T47D (cell line): ENCODE measurements around the gene SFI1.
A peak's percentile ranks its signal among the peaks of the same experiment; 100 is the strongest.
"Not testable (repeated sequence)": the region's sequence is repeated elsewhere in the genome, so short reads cannot be mapped to it uniquely, and the experiment has no call there.

Source experiments
- DNase-seq, 2 experiments: peaks; one replicate each; pipeline versions ENCODE4 v3.0.0 to v3.0.0-alpha.2; 2011 to 2012; ENCODE audit warnings: low read depth in 1 of 2, low spot score in 1 of 2
- JUND ChIP-seq: IDR thresholded peaks from 2 replicates; pipeline ENCODE4 v1.6.1; 2012; ENCODE audit warnings: low read depth
- in situ Hi-C: cut with HindIII; loops from 2 replicates; pipeline ENCODE4 v1.10.0; 2016; ENCODE audit warnings: low sequenced_read_pairs, low pct_unique_long_range_greater_than_20kb

Gene SFI1

DNA sequence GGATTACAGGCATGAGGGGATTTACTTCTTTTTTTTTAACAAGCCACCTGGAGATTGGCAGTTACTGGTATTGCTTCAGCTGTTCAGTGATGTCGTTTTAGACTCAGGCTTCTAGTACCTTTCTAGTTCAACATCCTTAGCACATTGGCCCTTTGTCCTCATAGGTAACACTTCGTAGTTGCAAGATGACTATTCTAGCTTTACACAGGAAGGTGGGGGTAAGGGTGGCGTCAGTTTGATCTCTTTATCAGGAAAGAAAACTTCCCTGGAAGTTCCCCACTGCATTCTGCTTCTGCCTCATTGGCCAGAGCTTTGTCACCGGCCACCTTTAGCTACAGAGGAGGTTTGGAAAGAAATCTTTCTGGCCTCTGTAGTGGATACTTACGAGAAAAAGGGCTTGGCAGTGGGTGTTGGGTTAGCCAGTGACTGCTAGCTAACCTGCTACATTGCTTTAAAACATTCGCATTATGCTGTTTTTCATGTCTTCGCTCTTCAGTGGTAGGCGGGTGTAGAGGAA lies 40.7 kb downstream of the SFI1 start:
- TF ChIP-seq JUND, result no peak
- no peak for DNase-seq

DNA sequence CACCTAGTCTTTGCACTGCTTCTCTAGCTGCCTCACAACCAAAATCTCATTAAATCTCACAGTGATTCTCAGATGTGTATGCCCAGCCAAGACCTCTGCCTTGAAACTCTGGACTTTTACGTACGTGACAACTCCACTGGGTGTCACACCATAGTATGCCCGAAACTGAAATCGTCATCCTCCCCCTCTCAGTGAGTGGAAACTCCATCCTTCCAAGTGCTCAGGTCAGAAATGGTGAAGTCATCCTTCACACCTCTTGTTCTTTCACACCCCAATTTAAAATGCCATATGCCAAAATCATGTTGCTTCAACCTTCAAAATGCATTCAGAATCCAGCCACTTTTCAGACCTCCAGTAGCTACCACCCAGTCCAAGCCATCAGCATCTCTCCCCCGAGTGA lies 42.5 kb downstream of the SFI1 start:
- no peak for TF ChIP-seq JUND
- DNase-seq, result no peak
- in situ Hi-C loops, result no loop called here

More for the DNA sequence above, 40.7 kb downstream of the SFI1 start:
- in situ Hi-C loops, result no loop called here

DNA sequence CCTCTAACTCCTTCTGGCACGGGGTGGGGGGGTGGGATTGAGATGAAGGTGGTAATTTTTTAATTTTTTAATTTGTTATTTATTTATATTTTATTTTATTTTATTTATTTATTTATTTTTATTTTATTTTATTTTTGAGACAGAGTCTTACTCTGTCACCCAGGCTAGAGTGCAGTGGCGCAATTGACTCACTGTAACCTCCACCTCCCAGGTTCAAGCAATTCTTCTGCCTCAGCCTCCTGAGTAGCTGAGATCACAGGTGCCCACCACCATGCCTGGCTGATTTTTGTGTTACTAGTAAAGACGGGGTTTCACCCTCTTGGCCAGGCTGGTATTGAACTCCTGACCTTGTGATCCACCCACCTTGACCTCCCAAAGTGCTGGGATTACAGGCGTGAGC lies 43.8 kb downstream of the SFI1 start:
- in situ Hi-C loops, DNase-seq: not testable (repeated sequence)

DNA sequence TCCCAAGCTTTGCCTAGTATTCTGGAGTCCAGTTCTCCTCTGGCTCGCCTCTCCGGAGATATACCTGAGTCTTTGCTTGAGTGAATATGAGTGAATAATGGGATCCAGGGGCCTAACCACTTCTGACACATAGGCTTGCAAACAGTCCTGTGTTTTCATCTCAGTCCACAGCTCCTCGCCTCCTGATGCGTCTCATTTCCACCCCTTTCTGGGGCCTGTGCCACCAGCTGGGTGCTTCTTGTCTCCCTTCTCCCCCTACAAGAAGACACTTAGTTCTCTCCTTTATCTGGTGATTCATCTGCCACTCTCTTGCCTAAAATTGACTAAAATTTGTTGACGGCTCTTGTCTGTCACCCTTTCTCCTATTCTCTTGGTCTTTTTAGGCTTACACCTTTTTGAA lies 44.6 kb downstream of the SFI1 start:
- TF ChIP-seq JUND, result no peak
- DNase-seq, result no peak
- in situ Hi-C loops, result no loop called here

DNA sequence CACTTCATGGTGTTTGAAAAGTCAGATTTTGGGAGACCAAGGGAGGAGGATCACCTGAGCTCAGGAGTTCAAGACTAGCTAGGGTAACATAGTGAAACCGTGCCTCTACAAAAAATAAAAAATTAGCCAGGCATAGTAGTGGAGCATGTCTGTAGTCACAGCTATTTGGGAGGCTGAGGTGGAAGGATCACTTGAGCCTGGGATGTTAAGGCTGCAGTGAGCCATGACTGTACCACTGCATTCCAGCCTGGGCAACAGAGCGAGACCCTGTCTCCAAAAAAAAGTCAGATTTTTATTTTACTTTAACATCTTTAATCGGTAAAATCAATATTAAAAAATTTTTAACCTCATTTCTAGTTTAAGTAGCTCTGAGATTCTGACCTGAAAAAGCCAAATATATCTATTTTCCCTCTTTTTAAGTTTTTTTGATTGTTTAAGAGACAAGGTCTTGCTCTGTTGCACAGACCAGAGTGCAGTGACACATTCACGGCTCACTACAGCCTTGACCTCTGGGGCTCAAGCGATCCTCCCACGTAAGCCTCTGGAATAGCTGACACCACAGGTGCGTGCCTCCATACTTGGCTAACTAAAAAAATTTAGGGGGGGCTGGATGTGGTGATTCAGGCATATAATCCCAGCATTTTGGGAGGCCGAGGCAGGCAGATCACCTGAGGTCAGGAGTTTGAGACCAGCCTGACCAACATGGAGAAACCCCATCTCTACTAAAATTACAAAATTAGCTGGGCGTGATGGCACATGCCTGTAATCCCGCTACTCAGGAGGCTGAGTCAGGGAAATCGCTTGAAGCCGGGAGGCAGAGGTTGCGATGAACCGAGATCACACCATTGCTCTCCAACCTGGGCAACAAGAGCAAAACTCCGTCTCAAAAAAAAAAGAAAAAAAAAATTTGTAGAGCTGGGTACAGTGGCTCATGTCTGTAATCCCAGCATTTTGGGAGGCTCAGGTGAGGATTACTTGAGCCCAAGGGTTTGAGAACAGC lies 48.4 kb downstream of the SFI1 start:
- no peak for DNase-seq
- in situ Hi-C loops, result no loop called here
- no peak for TF ChIP-seq JUND

DNA sequence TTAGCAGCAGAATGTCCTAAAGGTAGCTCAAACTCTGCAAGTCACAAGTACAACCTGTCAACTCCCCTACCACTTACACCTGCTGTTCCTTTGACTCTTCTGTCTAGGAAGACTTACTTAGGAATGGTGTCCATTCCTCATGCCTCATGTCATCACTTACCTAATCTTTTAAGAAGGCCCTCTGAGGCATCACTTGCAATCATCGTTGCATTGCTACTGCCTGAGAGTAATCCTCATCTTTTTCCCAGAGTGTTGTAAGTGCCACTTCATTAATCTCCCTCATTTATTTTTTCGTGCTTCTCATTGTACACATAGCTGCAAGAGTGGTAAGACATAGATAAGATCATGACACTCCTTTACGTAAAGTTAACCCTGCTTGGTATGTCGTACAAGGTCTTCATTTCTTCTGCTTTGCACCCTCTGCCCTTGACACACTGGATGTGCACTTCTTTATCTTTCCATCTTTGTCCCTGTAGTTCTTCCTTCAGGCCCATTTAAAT lies 54.6 kb downstream of the SFI1 start:
- in situ Hi-C loops, result no loop called here

DNA sequence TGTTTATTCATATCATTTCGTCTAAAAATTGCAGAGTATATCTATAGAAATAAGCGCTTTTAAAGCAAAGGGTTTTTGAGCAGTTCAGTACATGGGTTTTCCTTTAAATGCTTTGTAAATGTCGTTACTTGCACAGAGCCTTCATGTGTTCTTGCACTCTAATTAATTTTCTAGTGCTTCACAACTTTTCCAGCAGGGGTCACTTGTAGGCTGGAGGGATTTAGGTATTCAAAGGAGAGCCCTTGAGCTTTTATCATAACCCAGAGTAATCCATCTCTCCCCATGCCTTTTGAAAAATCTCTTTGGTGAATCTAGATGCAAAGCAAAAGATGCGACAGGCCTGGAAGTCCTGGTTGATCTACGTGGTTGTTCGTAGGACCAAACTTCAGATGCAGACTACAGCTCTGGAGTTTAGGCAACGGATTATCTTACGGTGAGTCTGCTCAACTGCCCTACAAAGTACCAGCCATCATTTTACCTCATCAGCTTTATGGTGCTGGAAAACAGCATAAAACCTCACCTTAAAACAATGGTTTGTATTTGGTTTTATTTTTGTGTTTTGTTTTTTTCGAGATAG lies 60.4 kb downstream of the SFI1 start:
- no peak for TF ChIP-seq JUND
- in situ Hi-C loops, result no loop called here
- DNase-seq, result peak in 1 of 2 experiments; percentile 62

More for the DNA sequence above, 54.6 kb downstream of the SFI1 start:
- no peak for DNase-seq
- TF ChIP-seq JUND, result no peak

DNA sequence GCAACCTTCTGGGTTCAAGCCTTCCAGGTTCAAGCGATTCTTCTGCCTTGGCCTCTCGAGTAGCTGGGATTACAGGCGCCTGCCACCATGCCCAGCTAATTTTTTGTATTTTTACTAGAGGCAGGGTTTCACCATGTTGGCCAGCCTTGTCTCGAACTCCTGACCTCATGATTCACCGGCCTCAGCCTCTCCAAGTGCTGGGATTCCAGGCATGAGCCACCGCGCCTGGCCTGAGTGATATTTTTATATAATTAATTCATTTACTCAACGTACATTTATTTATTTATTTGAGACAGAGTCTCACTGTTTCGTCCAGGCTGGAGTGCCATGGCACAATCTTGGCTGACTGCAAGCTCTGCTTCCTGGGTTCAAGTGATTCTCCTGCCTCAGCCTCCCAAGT lies 62.2 kb downstream of the SFI1 start:
- in situ Hi-C loops, DNase-seq: not testable (repeated sequence)

DNA sequence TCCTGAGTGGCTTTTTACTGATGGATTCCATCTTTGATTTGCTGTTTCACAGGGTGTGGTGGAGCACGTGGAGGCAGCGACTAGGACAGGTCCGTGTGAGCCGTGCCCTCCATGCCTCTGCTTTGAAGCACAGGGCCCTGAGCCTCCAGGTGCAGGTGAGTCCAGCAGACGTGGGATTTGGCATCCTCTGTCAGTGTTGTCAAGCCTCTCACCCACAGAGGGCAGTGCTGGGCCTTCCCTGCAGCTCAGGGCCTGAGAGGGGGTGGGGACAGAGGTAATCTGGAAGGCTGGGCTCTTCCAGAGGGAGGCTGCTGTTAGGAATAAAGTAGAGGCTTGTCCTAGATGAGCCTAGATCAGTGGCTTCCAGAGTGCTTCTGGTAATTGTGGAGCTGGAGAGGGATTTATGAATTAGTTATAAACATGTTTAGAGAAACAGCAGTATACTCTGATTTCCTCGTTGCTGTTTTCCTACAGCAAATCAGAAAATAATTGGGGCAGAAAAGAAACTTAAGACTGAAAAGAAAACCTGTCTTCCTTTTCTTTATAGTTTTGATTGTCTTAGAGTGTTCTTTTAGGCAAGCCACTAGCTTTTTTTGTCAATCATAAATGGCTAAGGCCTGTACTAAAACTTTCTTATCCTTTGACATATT lies 65.0 kb downstream of the SFI1 start:
- peak; percentile 45 to 91 for DNase-seq
- no peak for TF ChIP-seq JUND
- in situ Hi-C loops, result no loop called here

DNA sequence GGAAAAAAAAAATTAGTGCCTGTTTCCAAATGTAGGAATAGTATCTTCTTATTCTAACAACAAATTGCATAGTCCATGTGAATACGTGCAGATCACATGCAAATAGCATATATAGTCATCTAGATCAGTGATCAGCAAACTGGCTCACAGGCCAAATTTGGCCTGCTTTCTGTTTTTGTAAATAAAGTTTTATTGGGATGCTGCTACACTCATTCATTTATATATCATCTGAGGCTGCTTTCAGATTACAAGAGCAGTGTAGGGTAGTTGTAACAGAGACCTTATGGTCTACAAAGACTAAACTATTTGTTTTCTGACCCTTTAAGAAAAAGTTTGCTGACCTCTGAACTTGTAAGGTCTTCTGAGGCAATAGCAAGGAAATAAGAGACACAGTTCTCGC lies 65.6 kb downstream of the SFI1 start:
- DNase-seq, result no peak
- in situ Hi-C loops, result no loop called here
- TF ChIP-seq JUND, result no peak

DNA sequence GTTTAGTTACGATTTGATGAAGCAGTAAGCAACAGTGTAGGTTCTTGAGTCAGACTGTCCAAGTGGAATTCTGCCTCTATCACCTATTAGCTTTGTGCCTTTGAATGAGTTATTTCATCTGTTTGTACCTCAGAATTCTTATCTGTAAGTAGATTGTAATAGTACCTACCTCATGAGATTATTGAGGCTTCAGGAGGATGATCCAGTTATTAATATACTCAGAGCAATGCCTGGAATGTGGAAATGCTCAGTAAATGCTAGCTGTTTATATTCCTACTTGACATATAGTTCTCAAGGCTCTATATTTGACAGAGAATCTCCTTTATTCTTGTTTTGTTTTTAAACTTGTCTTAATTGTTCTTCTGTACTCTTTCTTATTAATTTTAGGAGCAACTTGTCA lies 70.1 kb downstream of the SFI1 start:
- no peak for DNase-seq
- in situ Hi-C loops, result no loop called here
- no peak for TF ChIP-seq JUND

DNA sequence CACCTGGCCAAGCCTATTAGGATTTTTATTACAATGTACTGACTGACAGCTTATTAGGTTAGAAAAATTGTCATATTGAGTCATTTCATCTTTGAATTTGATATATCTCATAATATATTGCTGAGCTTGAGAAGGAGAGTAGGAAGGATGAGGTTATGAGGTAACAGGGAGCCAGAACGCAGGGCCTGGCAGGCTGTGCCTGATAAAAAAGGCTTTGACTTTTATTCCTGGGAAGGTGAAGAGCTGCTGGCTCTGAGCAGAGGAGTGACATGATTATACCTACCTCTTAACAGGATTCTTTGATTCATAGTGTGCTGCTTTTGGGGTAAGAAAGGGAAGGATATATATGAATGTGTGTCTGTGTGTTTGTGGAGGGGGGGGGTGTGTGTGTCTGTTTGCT lies 70.9 kb downstream of the SFI1 start:
- no peak for TF ChIP-seq JUND
- DNase-seq, result no peak
- in situ Hi-C loops, result no loop called here

DNA sequence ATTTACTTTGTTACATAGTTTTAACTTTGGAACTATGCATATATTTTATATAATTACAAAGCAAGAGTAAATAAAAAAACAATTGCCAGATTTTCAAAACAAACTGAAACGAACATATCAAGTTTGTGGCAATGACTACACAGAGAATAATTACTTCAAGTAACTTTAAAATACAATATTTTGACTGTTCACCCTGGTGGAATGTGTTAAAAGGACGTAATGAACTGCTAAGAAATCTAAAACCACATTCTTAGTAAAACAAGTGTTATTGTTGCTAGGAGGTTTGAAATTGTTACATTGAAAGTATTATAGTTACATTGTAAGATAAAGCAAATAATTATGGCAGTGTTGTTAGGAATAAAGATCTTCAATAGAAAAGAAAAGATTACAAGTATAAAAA lies 71.4 kb downstream of the SFI1 start:
- no peak for TF ChIP-seq JUND
- in situ Hi-C loops, result no loop called here
- no peak for DNase-seq
